ENCODE measurements around the gene TEAD1. TPM values are rescaled to one million over a fixed set of nuclear protein-coding genes. Genes with fewer than 3 reads are reported as not detected.
A peak's percentile ranks its signal among the peaks of the same experiment; 100 is the strongest.

Gene TEAD1
- total and polyA plus RNA-seq, 9 of the 15 experiments (the other 6 are each of a cell fraction or from before 2014, with no cell fraction given): 1.7 to 17.7 (median 10.8) TPM

DNA sequence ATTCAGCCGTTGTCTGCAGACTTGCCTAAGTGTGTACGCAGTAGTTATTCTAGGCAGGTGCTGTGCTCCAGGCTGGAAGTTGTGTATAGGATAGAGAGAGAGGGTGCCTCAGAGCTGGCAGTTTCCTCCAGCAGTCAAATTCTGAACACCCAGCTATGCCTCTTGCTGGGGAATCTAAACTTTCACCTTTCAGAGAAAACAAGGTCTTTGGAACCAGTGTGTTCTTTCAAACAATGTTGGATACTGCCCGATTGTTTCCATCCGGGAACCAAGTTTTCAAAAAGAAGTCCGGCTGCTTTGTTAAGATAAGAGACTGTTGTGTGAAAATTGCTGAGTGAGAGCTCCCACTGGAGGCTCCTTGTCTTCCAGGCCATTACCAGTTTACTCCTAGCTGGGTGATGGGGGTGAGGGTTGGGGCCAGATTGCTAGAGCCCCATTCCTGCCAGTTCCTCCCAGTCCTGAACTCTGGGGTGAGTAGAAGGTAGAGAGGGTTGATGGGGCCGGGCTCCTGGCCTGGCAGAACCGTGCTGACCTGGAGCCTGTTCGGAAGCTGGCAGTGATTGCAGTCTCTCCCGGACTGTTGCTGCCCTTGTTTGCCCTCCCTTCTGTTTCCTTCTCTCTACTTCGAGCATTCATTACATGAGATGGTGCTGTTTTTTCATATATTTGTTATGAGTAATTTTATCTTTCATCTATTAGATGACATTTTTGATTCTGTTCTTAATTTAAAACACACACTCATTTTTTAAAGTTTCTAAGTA lies 150.2 kb downstream of the TEAD1 start (continued):
- TF ChIP-seq MITF (IDR thresholded peaks at IDR 0.05) (no peak), FOXP4 (CRISPR knock-in tag; IDR thresholded peaks at IDR 0.05; ENCODE audit: borderline replicate concordance) (no peak), ZNF785 (CRISPR knock-in tag; IDR thresholded peaks at IDR 0.05) (no peak), MTA2 (IDR thresholded peaks at IDR 0.05; ENCODE audit: low read depth) (peak; percentile 57; the same call in 1 of the 2 replicates), POLR3G (IDR thresholded peaks at IDR 0.05; ENCODE audit: extremely low read depth, insufficient read length, insufficient replicate concordance) (no peak), EP300 (IDR thresholded peaks at IDR 0.05; ENCODE audit: low read length) (peak; percentile 52), PHF21A (IDR thresholded peaks at IDR 0.05; ENCODE audit: borderline replicate concordance, low read depth) (peak; percentile 94), SMARCE1 (IDR thresholded peaks at IDR 0.05) (0 out of 2 replicates have a peak, but pooled peaks have one; percentile 40), GATAD2B (IDR thresholded peaks at IDR 0.05; ENCODE audit: borderline replicate concordance) (no peak), MAFG (tag; conservative IDR thresholded peaks at IDR 0.05) (peak; percentile 38; the same call in 1 of the 2 replicates), FOXK2 (conservative IDR thresholded peaks at IDR 0.05 in 1 of 2, IDR thresholded peaks at IDR 0.05 in 1 of 2; ENCODE audit: low read depth in 2 of 2) (peak; percentile 39 to 49; a peak in 2 of 4 replicates), ERF (CRISPR knock-in tag; IDR thresholded peaks at IDR 0.05) (no peak), MAFK (IDR thresholded peaks at IDR 0.05; ENCODE audit: low read length) (peak; percentile 36; the same call in 1 of the 2 replicates), NCOR1 (IDR thresholded peaks at IDR 0.05) (peak; percentile 53; the same call in 1 of the 2 replicates)
- TF ChIP-seq, protein P1, sequence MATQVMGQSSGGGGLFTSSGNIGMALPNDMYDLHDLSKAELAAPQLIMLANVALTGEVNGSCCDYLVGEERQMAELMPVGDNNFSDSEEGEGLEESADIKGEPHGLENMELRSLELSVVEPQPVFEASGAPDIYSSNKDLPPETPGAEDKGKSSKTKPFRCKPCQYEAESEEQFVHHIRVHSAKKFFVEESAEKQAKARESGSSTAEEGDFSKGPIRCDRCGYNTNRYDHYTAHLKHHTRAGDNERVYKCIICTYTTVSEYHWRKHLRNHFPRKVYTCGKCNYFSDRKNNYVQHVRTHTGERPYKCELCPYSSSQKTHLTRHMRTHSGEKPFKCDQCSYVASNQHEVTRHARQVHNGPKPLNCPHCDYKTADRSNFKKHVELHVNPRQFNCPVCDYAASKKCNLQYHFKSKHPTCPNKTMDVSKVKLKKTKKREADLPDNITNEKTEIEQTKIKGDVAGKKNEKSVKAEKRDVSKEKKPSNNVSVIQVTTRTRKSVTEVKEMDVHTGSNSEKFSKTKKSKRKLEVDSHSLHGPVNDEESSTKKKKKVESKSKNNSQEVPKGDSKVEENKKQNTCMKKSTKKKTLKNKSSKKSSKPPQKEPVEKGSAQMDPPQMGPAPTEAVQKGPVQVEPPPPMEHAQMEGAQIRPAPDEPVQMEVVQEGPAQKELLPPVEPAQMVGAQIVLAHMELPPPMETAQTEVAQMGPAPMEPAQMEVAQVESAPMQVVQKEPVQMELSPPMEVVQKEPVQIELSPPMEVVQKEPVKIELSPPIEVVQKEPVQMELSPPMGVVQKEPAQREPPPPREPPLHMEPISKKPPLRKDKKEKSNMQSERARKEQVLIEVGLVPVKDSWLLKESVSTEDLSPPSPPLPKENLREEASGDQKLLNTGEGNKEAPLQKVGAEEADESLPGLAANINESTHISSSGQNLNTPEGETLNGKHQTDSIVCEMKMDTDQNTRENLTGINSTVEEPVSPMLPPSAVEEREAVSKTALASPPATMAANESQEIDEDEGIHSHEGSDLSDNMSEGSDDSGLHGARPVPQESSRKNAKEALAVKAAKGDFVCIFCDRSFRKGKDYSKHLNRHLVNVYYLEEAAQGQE (IDR thresholded peaks at IDR 0.05; ENCODE audit: borderline replicate concordance): peak; percentile 46; the same call in 1 of the 2 replicates
- TF ChIP-seq, protein P1 (CRISPR knock-in tag; IDR thresholded peaks at IDR 0.05; ENCODE audit: low read depth): no peak
